HG03175 (cell line): ENCODE data around the gene CBLN3.

Source experiments
- ATAC-seq: cut with Tn5 transposase; IDR thresholded peaks from one replicate; pipeline ENCODE4 v1.9.1; 2021; ENCODE audit warnings: mild to moderate bottlenecking, moderate library complexity; ENCODE audit not compliant: unreplicated experiment

CBLN3 gene

DNA sequence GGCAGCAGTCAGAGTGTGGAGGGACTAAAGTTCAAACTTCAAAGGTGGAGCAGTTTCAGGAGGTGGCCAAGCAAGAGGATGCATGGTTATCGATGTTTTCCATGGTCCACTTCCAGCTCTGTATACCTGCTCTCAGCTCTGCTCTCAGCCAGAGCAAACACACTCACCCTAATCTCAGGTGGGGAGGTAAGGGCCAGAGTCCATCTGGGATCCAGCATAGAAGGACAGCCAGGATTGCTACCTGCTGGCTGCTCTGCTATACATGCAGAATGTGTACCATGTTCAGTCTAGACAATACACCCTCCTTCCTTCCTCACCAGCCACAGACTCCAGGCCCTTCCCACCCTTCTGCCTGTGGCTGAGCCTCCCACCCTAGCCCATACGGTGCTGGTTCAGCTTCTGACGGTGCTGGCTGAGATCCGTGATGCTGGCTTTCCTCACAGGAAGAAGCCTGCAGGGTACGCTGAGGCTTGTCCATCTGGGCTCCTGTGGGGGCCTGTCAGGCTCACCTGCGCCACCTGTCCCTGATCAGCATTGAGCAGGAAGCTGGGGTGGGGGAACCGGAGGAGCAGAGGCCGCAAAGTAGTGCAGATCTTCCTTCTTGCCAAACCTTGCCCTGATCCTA, 2.4 kb downstream of the CBLN3 start:
- ATAC-seq, result no peak

DNA sequence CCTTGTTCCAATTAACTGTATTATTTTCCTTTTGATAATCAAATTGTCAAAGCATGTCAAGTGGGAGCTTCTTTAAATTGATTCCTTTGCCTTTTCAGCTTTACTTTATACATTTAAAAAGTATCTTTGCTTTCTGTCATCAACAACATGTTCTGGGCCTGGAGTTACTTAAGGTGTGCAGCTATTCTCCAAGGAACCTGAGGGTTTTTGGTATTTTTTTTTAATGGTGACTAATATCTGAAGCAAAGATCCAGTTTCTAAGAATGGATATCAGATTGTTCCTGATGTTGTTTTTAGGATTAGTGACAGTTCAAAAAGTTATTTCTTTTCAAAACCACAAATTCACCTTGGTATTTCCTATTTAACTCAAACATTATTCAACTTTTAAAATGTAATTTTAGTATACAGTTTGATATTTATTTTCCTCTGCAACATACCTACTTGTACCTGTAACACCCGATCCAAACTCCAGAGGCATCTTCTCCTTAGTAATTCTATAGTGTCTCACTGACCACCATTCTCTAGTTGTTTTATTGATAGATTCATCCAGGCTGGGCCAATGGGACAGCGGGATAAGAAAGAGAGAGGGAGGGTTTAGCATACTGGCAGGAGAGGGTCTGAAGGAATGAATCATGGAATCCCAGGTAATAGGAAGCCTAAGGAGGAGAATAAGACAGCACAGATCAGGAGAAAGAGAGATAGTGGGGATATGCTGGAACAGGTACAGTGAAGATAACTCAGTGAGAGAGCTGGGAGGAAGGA, 3.1 kb downstream of the CBLN3 start:
- ATAC-seq, result no peak

DNA sequence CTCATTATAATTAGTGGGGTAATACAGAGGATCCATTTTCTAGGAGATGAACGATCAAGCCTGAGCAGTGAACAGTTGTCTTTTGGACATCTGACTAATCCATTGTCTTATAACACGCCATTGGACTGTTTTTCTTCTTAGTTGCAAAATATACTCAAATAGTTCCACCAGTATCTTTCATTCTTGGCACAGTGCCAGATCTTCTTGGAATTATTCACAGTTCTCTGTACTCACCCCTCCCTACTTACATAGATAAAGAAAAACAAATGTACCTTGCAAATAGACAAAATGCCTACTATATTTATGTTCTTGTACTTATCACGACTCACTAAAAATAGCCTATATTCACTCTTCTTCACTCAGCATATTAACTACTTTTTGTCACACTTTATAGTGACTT, 3.8 kb downstream of the CBLN3 start:
- no peak for ATAC-seq

DNA sequence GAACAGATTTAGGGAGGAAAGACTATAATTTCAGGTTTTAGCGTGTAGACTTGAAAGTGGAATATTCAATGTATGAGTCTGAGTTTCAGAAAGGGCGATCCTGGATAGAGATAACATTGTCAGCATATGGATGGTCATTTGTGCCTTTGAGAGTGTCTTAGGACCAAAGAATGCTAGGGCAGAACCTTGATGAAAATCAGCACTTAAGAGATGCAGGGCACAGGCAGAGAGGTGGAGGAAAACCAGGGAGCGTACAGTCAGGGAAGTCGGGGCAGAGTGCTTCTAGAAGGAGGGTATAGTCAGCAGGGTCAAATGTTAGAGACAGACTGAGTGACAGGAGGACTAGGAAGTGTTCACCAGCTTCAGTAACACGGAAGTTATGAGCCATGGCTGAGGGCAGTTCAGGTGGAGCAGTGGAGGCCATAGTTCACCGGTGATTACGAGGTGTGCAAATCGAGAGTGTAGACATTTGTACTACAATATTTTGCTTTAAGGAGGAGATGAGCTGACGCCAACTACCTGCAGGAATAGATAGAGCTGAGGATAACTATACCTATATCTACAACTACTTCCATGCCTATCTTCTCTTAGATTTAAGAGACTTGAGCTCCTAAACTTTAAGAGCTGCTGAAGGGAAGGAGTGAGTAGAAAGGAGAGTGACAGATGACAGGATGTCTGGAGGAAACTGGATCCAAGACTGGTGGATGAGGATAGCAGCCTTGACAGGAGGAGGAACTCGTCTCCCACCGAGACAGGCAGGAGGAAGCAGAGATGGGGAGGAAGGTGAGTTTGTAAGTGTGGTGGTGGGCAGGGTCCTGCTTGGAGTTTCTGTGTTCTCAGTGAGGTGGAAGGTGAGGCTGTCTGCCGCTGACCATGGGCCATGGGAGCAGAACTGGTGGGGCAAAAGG, 6.5 kb downstream of the CBLN3 start:
- no peak for ATAC-seq

DNA sequence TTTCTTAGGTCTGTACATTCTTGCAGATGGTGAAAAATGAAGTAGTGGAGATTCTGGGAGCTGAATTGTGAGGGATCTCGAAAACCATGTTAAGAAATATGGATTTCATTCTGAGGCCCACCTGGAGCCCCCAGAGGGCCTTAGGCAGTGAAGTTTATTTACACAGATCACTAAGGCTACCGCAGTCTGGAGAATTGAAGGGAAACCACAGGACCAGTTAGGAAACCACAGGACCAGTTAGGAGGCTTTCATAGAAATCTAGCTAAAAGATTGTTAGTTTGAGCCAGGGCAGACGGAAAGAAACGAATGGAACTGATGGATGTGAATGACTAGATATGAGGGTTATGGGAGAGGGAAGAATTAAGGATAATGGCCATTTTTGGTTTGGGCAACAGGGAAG, 7.2 kb downstream of the CBLN3 start:
- ATAC-seq, result no peak

DNA sequence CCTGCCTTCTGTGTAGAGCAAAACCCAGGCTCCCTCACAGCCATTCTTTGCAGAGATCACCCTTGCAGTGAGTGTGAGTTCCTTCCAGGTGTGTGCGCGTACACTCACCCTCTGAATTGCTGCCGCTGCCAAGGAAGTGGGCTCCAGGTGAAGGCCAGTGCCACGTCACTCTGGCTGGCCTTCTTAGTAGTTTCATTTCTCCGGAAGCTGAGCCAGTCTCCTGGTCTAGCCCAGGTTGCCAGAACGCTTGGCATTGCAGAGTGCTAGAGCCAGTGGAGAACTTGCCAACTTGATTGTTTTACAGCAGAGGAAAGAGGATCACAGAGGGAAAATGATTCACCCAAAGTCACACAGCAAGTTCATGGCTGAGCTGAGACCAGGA, 11.0 kb downstream of the CBLN3 start:
- ATAC-seq, result no peak

DNA sequence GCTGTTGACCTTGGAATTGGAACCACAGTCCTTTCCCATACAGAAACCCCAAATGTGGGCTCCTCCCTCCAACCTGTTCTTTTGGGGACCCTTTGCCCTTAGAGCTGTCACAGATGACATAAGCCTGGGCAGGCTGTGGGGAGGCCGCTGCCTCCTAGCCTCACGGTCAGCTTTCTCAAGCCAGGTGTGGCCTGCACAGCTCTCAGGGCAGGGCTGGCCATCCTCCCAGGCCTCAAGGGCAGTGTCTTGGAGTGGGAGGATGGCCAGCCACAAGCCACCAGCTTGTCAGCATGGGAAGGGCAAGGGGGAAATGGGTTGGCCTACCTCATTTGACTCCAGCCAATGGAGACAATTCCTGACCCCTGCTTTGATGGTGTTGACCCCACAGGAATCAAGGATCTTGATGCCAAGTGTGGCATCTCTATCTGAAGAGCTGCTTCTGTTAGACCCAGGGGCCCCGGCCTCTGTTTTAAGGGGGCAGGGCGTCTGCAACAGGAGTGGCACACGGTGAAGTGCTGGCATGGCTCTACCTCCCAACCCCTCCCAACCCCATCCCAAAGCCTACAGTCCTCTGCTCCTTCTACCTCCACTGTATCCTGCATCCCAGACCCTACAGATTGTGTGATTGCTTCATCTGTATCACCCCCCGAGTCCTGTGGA, 11.5 kb downstream of the CBLN3 start:
- no peak for ATAC-seq

DNA sequence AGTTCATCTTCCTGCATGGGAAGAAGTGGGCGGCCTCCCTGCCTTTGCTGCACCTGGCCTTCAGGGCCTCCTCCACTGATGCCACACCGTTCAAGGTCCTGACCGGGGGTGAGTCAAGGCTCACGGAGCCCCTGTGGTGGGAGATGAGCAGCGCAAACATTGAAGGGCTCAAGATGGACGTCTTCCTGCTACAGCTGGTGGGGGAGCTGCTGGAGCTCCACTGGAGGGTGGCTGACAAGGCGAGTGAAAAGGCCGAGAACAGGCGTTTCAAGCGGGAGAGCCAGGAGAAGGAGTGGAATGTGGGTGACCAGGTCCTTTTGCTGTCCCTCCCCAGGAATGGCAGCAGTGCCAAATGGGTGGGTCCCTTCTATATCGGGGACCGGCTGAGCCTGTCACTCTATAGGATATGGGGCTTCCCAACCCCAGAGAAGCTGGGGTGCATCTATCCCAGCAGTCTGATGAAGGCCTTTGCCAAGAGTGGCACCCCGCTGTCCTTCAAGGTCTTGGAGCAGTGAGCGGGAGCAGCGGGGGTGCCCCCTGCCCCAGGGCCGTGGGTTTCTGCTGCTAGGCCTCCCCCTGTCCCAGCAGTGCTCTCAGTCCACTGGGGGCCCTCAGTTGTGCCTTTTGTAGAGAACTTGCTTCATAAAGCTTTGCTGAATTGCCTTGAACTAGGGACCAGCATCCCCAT, 12.4 kb downstream of the CBLN3 start:
- no peak for ATAC-seq

DNA sequence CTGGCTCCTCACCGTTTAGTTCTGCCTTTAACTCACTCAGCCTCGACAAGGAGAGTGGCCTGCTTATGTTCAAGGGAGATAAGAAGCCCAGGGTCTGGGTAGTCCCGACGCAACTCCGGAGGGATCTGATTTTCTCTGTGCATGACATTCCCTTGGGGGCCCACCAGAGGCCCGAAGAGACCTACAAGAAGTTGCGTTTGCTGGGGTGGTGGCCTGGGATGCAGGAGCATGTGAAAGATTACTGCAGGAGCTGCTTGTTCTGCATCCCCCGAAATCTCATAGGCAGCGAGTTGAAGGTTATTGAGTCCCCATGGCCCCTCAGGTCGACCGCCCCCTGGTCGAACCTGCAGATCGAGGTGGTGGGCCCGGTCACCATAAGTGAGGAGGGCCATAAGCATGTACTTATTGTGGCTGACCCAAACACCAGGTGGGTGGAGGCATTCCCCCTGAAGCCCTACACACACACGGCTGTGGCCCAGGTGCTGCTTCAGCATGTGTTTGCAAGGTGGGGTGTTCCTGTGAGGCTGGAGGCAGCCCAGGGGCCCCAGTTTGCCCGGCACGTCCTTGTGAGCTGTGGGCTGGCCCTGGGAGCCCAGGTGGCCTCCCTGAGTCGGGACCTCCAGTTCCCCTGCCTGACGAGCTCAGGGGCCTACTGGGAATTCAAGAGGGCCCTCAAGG, 13.1 kb downstream of the CBLN3 start:
- ATAC-seq, result no peak

DNA sequence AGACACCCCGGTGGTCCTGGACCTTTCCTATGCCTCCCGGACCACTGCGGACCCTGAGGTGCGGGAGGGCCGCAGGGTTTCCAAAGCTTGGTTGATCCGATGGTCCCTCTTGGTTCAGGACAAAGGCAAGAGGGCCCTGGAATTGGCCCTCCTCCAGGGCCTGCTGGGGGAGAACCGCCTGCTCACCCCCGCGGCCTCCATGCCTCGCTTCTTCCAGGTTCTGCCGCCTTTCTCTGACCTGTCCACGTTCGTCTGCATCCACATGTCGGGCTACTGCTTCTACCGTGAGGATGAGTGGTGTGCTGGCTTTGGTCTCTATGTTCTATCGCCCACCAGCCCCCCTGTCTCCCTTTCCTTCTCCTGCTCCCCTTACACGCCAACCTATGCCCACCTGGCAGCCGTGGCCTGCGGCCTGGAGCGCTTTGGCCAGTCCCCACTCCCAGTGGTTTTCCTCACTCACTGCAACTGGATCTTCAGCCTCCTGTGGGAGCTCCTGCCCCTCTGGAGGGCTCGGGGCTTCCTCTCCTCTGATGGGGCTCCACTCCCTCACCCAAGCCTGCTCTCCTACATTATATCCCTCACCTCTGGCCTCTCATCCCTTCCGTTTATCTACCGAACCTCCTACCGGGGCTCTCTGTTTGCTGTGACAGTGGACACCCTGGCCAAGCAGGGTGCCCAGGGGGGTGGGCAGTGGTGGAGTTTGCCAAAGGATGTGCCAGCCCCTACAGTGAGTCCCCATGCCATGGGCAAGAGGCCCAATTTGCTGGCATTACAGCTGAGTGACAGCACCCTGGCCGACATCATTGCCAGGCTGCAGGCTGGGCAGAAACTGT, 13.8 kb downstream of the CBLN3 start:
- no peak for ATAC-seq

DNA sequence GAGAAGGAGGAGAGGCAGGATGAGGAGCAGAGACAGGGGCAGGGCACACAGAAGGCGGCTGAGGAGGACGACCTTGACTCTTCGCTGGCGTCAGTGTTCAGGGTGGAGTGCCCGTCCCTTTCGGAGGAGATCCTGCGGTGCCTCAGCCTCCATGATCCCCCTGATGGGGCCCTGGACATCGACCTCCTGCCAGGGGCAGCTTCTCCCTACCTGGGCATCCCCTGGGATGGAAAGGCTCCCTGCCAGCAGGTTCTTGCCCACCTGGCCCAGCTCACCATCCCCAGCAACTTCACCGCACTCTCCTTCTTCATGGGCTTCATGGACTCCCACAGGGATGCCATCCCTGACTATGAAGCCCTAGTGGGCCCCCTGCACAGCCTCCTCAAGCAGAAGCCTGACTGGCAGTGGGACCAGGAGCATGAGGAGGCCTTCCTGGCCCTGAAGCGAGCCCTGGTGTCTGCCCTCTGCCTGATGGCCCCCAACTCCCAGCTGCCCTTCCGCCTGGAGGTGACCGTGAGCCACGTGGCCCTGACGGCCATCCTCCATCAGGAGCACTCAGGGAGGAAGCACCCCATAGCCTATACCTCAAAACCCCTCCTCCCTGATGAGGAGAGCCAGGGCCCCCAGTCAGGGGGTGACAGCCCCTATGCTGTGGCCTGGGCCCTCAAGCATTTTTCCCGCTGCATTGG, 14.6 kb downstream of the CBLN3 start:
- ATAC-seq, result no peak

DNA sequence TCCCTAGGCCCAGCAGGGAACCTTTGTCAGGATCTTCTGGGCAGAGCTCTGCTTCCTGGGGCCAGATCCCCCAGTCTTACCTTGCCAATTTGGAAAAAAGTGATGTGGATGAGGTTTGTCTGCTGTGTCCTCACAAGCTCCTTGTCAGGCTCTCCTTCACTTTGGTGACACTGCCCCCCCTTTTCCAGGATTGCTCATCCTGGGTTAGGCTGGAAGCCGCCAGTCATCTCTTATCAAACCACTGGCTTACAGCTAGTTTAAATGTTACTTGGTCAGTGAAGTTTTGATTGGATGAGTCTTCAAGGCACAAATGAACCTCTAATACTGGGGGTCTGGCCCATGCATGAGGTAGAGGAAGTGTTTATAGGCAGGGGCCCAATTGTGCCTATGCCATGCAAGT, 15.4 kb downstream of the CBLN3 start:
- no peak for ATAC-seq

DNA sequence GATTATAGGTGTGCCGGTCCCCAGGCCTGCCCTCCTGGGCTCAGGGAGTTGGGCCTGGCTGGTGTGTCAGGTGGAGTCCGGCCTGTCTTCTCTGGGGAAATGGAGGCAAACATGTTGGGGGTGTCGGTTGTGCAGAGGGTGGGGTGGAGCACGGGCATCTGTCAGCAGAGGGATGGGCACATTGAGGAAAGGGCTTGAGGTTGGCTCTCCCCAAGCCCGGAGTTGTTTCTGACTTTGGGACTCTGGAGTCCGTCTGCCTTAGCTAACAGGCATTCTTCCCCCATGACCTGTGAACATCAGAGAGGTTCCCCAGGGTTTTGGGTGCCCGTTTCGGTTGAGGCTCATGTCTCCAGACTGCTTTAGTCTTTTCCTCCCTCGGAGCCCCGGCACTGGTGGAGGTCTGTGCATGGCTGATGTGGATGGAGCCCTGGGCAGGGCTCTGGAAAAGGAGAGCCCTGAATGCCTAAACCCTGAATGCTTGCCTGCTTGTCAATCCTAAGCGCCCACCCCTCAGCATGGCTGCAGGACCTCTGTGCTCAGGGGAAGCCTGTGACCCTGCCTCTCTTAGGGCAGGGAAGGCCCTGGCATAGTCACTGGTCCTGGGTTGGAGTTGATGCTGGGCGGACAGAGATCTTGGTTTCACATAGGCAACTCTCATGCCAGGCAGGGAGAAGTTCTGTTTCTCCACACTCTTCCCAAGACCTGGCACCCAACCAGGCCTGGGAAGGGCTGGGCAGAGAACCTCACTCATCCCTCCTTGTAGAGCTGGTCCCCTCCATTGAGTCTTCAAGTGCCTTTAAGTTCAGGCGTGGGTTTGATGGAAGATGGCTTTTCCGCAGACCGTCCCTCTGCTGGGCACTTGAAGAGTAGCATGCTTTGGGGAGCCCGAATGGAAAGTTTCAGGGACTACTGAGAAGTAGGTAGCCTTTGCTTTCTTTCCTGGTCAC, 17.8 kb downstream of the CBLN3 start:
- ATAC-seq, result peak; percentile 65

DNA sequence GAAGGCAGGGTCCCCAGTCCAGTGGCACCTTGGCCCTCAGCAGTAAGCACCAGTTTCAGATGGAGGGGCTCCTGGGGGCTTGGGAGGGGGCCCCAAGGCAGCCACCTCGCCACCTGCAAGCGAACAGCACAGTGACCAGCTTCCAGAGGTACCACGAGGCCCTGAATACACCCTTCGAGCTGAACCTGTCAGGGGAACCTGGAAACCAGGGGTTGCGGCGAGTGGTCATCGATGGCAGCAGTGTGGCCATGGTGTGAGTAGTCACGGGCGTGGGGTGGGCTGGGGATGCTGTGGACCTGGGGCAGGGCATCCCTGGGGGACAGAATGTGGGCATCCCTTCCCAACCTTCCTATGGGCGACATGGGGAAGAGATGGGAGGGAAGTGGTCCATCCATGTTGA, 19.5 kb downstream of the CBLN3 start:
- ATAC-seq, result no peak

DNA sequence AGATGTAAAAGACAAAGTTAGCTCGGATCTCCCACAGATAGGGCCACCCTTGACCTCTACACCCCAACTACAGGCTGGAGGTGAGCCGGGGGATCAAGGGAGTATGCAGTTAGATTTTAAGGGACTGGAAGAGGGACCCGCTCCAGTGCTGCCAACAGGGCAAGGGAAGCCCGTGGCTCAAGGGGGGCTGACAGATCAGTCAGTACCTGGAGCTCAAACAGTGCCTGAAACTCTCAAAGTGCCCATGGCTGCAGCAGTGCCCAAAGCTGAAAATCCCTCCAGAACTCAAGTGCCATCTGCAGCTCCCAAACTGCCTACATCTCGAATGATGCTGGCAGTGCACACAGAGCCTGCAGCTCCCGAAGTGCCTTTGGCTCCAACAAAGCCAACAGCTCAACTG, 20.3 kb downstream of the CBLN3 start:
- ATAC-seq, result no peak

DNA sequence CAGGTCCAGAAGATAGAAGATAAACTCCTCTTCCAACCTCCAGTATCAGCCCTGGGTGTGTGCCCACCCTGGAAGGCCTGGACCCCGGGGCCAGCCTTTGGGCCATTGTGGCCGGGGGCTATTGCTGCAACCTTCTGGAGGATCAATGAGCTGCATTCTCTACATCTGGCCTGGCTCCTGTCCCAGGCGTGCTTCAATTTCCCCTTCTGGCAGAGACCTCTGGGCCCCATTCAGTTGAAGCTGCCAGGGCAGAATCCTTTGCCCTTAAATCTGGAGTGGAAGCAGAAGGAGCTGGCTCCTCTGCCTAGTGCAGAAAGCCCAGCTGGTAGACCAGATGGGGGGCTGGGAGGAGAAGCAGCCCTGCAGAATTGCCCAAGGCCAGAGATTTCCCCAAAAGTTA, 20.7 kb downstream of the CBLN3 start:
- no peak for ATAC-seq

DNA sequence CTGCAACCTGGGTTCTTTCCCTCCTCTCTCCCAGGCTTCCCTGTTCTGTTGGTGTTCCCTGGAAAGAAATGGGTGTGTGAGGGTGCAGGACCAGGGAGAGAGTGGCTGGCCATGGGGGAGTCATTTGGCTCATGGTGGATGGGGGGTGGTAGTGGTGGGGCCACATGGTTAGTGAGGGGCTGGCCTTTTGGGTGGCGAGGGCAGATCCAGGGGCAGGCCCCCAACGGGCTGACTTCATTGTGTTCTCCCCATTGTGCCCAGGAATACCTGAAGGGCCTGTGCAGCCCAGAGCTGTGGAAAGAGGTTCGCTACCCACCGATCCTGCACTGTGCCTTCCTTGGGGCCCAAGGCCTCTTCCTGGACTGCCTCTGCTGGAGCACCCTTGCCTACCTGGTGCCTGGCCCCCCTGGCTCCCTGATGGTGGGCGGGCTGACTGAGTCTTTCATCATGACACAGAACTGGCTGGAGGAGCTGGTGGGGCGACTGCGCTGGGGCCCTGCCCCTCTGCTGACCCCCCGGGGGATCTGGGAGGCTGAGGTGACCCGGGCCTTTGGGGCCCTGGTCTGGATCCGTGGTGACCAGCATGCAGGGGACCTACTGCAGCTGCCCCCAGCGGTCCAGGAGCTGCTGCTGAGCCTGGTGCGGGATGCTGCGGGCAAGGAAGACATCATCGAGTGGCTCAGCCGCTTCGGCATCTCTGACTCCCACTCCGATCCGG, 21.7 kb downstream of the CBLN3 start:
- ATAC-seq, result no peak
